Right lobe of liver (tissue), 4 donors: ENCODE measurements around the gene CACNA2D2.

Source experiments
- POLR2A ChIP-seq: fragments of 450-650 bp; IDR thresholded peaks from one replicate; pipeline ENCODE4 v1.6.1; 2017; ENCODE audit warnings: antibody characterized with exemption, mild to moderate bottlenecking
- TF ChIP-seq, protein P1 (sequence below), 4 donors: fragments of 200-600 bp in 3 of 4; fragments of 450-650 bp in 1 of 4; IDR thresholded peaks; one replicate each; pipeline versions ENCODE4 v1.5.1 to v1.8.0; 2016 to 2022; ENCODE audit warnings: antibody characterized with exemption in 4 of 4, mild to moderate bottlenecking in 2 of 4
- donor health status: DM: no; HTN: no; CAD: no.
- donor health status: DM: no; HTN: no; CAD: no.
- donor health status: DM: no; HTN: yes; CAD: no.

DNA sequence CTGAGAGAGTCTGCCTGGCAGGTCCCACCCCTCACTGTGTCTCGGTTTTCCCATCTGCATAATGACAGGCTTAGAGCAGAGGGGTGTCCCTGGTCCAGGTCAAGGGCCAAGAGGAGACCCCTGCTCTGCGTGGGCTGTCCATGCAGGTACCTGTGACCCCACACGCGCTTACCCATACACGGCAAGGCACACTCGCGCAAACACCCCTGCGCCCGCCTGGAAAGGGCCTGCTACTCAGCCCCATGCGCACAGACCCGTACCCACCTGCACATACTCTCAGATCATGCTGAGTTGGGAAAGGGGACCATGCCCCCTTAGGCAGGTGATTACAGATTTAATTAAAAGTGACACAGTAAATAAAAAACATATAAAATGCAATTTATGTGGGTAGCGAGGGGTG is 120.7 kb downstream of the CACNA2D2 start:
- TF ChIP-seq, protein P1, sequence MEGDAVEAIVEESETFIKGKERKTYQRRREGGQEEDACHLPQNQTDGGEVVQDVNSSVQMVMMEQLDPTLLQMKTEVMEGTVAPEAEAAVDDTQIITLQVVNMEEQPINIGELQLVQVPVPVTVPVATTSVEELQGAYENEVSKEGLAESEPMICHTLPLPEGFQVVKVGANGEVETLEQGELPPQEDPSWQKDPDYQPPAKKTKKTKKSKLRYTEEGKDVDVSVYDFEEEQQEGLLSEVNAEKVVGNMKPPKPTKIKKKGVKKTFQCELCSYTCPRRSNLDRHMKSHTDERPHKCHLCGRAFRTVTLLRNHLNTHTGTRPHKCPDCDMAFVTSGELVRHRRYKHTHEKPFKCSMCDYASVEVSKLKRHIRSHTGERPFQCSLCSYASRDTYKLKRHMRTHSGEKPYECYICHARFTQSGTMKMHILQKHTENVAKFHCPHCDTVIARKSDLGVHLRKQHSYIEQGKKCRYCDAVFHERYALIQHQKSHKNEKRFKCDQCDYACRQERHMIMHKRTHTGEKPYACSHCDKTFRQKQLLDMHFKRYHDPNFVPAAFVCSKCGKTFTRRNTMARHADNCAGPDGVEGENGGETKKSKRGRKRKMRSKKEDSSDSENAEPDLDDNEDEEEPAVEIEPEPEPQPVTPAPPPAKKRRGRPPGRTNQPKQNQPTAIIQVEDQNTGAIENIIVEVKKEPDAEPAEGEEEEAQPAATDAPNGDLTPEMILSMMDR (IDR thresholded peaks at IDR 0.05) = no peak
- no peak for TF ChIP-seq POLR2A
